ENCODE results near the gene DAPK3. TPM values are rescaled to one million over a fixed set of nuclear protein-coding genes. Genes with fewer than 3 reads are reported as not detected.

The DAPK3 gene
- total RNA-seq, 4 donors from 2014 or later, result 58.8 to 87.7 (median 70.3) TPM

GRCh38 chr19:3964256-3965194 lies 6.4 kb downstream of the DAPK3 start:
- H3K27ac ChIP-seq, result no peak overlapping the region
- H3K4me3 ChIP-seq, result no peak overlapping the region
- no peaks in the 10 kb centered on the region for H3K27me3 ChIP-seq
- WGBS, 2 donors, result 86 to 93% methylated on average over 53 to 58 of the region's 60 CpGs
- H3K36me3 ChIP-seq, result peaks cover 13 to 86% (median 38%) of the 10 kb centered on the region in 3 donors
- no peaks in the 10 kb centered on the region for H3K9me3 ChIP-seq
- no peak for TF ChIP-seq CTCF (IDR thresholded peaks at IDR 0.05)
- TF ChIP-seq EP300 (IDR thresholded peaks at IDR 0.05), result no peak
- no peak for TF ChIP-seq POLR2A (IDR thresholded peaks at IDR 0.05)
- no peak for DNase-seq (ENCODE audit: low spot score in 2 of 2)
- H3K4me1 ChIP-seq, result peaks cover 3 to 42% (median 18%) of the 10 kb centered on the region in 4 donors

GRCh38 chr19:3963458-3964255 lies 7.2 kb downstream of the DAPK3 start:
- H3K4me1 ChIP-seq, result peaks cover 0 to 34% (median 10%) of the 10 kb centered on the region in 4 donors
- H3K4me3 ChIP-seq, result no peak overlapping the region
- TF ChIP-seq POLR2A (IDR thresholded peaks at IDR 0.05) (no peak), CTCF (IDR thresholded peaks at IDR 0.05) (no peak), EP300 (IDR thresholded peaks at IDR 0.05) (no peak)
- no peaks in the 10 kb centered on the region for H3K9me3 ChIP-seq
- no peak overlapping the region for H3K27ac ChIP-seq
- DNase-seq (ENCODE audit: low spot score in 2 of 2), result no peak
- H3K36me3 ChIP-seq, result peaks cover 13 to 94% (median 47%) of the 10 kb centered on the region in 3 donors
- 91 to 93% methylated on average over 18 to 24 of the region's 35 CpGs for WGBS, 2 donors
- H3K27me3 ChIP-seq, result no peaks in the 10 kb centered on the region

- Histone ChIP-seq H3K27me3 (no peaks in the 10 kb centered on the region), H3K36me3 (peaks cover 14 to 99% (median 56%) of the 10 kb centered on the region in 3 donors), H3K4me1 (peaks cover 0 to 7% (median 0%) of the 10 kb centered on the region in 4 donors), H3K9me3 (no peaks in the 10 kb centered on the region), H3K27ac (no peak overlapping the region), H3K4me3 (no peak overlapping the region)
- no peak for DNase-seq (ENCODE audit: low spot score in 2 of 2)
- 89 to 92% methylated on average over 21 to 24 of the region's 24 CpGs for WGBS, 2 donors
- TF ChIP-seq EP300 (IDR thresholded peaks at IDR 0.05) (no peak), CTCF (IDR thresholded peaks at IDR 0.05) (no peak), POLR2A (IDR thresholded peaks at IDR 0.05) (no peak)
Measured at GRCh38 chr19:3961007-3961406, 9.9 kb downstream of the DAPK3 start.

GRCh38 chr19:3959766-3960131 lies 11.2 kb downstream of the DAPK3 start:
- Histone ChIP-seq H3K27me3 (no peaks in the 10 kb centered on the region), H3K4me1 (no peaks in the 10 kb centered on the region), H3K4me3 (no peak overlapping the region), H3K27ac (no peak overlapping the region), H3K9me3 (no peaks in the 10 kb centered on the region), H3K36me3 (peaks cover 14 to 94% (median 56%) of the 10 kb centered on the region in 3 donors)
- TF ChIP-seq CTCF (IDR thresholded peaks at IDR 0.05), result no peak
- no peak for TF ChIP-seq EP300 (IDR thresholded peaks at IDR 0.05)
- no peak for TF ChIP-seq POLR2A (IDR thresholded peaks at IDR 0.05)
- WGBS, 2 donors, result 92 to 94% methylated on average over 13 to 14 of the region's 15 CpGs
- DNase-seq (ENCODE audit: low spot score in 2 of 2), result no peak
